Stomach (tissue), 9 donors: ENCODE data around the gene SCAMP5. TPM values are rescaled to one million over a fixed set of nuclear protein-coding genes. Genes with fewer than 3 reads are reported as not detected.

ENCODE experiments used
- DNase-seq, 2 donors: peaks; one replicate each; pipeline versions ENCODE4 v3.0.0 to v3.0.0-alpha.2; 2013 to 2019
- H3K27ac ChIP-seq, 5 donors: fragments of 200-600 bp in 4 of 5; sonication (generic) in 4 of 5; one replicate each; pipeline ENCODE4 v1.5.1; 2013 to 2019; ENCODE audit warnings: mild to moderate bottlenecking in 1 of 5, moderate library complexity in 1 of 5
- H3K27me3 ChIP-seq, 3 donors: fragments of 200-600 bp; sonication (generic); one replicate each; pipeline ENCODE4 v1.5.1; 2017 to 2019; ENCODE audit warnings: mixed run types in 1 of 3
- H3K36me3 ChIP-seq, 4 donors: fragments of 200-600 bp; sonication (generic); 1 replicate in 3 of 4; 2 replicates in 1 of 4; pipeline ENCODE4 v1.5.1; 2016 to 2019
- H3K4me1 ChIP-seq, 4 donors: fragments of 200-600 bp; sonication (generic); one replicate each; pipeline ENCODE4 v1.5.1; 2016 to 2019
- H3K4me3 ChIP-seq, 4 donors: fragments of 200-600 bp; sonication (generic) in 3 of 4; one replicate each; pipeline ENCODE4 v1.5.1; 2016 to 2019; ENCODE audit warnings: mild to moderate bottlenecking in 1 of 4
- H3K9me3 ChIP-seq, 4 donors: fragments of 200-600 bp; sonication (generic); one replicate each; pipeline ENCODE4 v1.5.1; 2016 to 2019
- CTCF ChIP-seq, 7 experiments: fragments of 450-650 bp in 4 of 7; fragments of 200-600 bp in 3 of 7; sonication (generic) in 3 of 7; IDR thresholded peaks; one replicate each; pipeline ENCODE4 v1.5.1; 2016 to 2019; ENCODE audit warnings: antibody characterized with exemption in 7 of 7, control low read depth in 2 of 7, mild to moderate bottlenecking in 1 of 7
- EP300 ChIP-seq: sonication (generic); formaldehyde crosslinking; IDR thresholded peaks from one replicate; pipeline ENCODE4 v1.6.1; 2017; ENCODE audit warnings: antibody characterized with exemption
- POLR2A ChIP-seq, 4 donors: fragments of 450-650 bp; IDR thresholded peaks; one replicate each; pipeline ENCODE4 v1.6.1; 2016; ENCODE audit warnings: antibody characterized with exemption in 4 of 4, control low read depth in 2 of 4, mild to moderate bottlenecking in 1 of 4, moderate library complexity in 1 of 4
- POLR2AphosphoS5 ChIP-seq, 3 donors: sonication (generic); formaldehyde crosslinking; IDR thresholded peaks; one replicate each; pipeline ENCODE4 v1.6.1; 2016; ENCODE audit warnings: antibody characterized with exemption in 3 of 3
- WGBS, 5 donors: extraction: QIAGEN DNeasy Blood & Tissue Kit in 3 of 5; methylation state at CpG; one replicate each; pipeline versions ENCODE4 v1.1.5 to v1.1.7; 2013 to 2018; 5-methylcytosine and 5-hydroxymethylcytosine counted together
- intact Hi-C: fragments of 100-400 bp; cut with DNase I; formaldehyde crosslinking; loops from one replicate; pipeline ENCODE4 v1.15.1; 2023; ENCODE audit warnings: low total_unique reads
- polyA plus RNA-seq, 3 donors: library from polyadenylated mRNA; stranded (reverse); fragments of 200-250 nt; gene quantifications; one replicate each; pipeline ENCODE4 v1.2.3, GENCODE V29; 2013
- total RNA-seq, 5 donors: library from RNA; depleted of rRNA; stranded (reverse); fragments of >200 nt; gene quantifications; one replicate each; pipeline versions ENCODE4 v1.1.0 to v1.2.3, GENCODE V29; 2014 to 2016
- donor health status: healthy with polysubstance abuse.
- donor health status: Bipolar disorder and iron deficiency.
- donor health status: healthy.

Gene SCAMP5
- total and polyA plus RNA-seq, 8 donors = 1.8 to 70.1 (median 12.5) TPM

GRCh38 chr15:75031848-75032247, 36.5 kb downstream of the SCAMP5 start:
- intact Hi-C loops = loop anchor here (10.0 kb wide), 1 partner anchor 273 kb away; no protein-coding TSS in a partner anchor

GRCh38 chr15:75032395-75032794, 37.0 kb downstream of the SCAMP5 start:
- intact Hi-C loops = loop anchor here (10.0 kb wide), 1 partner anchor 272 kb away; no protein-coding TSS in a partner anchor

More at GRCh38 chr15:75031848-75032247, 36.5 kb downstream of the SCAMP5 start:
- no peak for TF ChIP-seq POLR2AphosphoS5 (IDR thresholded peaks at IDR 0.05)
- no peak for TF ChIP-seq CTCF (IDR thresholded peaks at IDR 0.05)
- no peak for TF ChIP-seq EP300
- Histone ChIP-seq H3K4me3 (no peak overlapping the region), H3K9me3 (no peaks in the 10 kb centered on the region), H3K27ac (peak overlapping the region in 1 of 5 donors; percentile 18), H3K4me1 (peaks cover 11 to 38% (median 24%) of the 10 kb centered on the region in 4 donors), H3K36me3 (peaks cover 0 to 17% (median 2%) of the 10 kb centered on the region in 4 donors), H3K27me3 (no peaks in the 10 kb centered on the region)
- WGBS, 5 donors = 57 to 67% (median 58%) methylated on average over 4 of the region's 4 CpGs
- no peak for DNase-seq

GRCh38 chr15:75033809-75034208, 38.4 kb downstream of the SCAMP5 start:
- intact Hi-C loops = loop anchor here (10.0 kb wide), 1 partner anchor 271 kb away; no protein-coding TSS in a partner anchor
- WGBS, 5 donors = 81 to 88% (median 86%) methylated on average over 5 to 6 of the region's 6 CpGs
- TF ChIP-seq CTCF (IDR thresholded peaks at IDR 0.05) = no peak
- TF ChIP-seq POLR2A (IDR thresholded peaks at IDR 0.05) = no peak
- TF ChIP-seq EP300 = no peak
- no peak for TF ChIP-seq POLR2AphosphoS5 (IDR thresholded peaks at IDR 0.05)
- H3K4me1 ChIP-seq = peaks cover 15 to 45% (median 25%) of the 10 kb centered on the region in 4 donors
- H3K9me3 ChIP-seq = no peaks in the 10 kb centered on the region
- DNase-seq = no peak
- peaks cover 0 to 23% (median 6%) of the 10 kb centered on the region in 4 donors for H3K36me3 ChIP-seq
- no peaks in the 10 kb centered on the region for H3K27me3 ChIP-seq
- H3K27ac ChIP-seq = no peak overlapping the region
- no peak overlapping the region for H3K4me3 ChIP-seq

More at GRCh38 chr15:75032395-75032794, 37.0 kb downstream of the SCAMP5 start:
- Histone ChIP-seq H3K9me3 (no peaks in the 10 kb centered on the region), H3K36me3 (peaks cover 0 to 22% (median 6%) of the 10 kb centered on the region in 4 donors), H3K4me1 (peaks cover 14 to 40% (median 25%) of the 10 kb centered on the region in 4 donors), H3K27ac (no peak overlapping the region), H3K4me3 (no peak overlapping the region), H3K27me3 (no peaks in the 10 kb centered on the region)
- TF ChIP-seq CTCF (IDR thresholded peaks at IDR 0.05) = no peak
- TF ChIP-seq EP300 = no peak
- no peak for TF ChIP-seq POLR2AphosphoS5 (IDR thresholded peaks at IDR 0.05)
- TF ChIP-seq POLR2A (IDR thresholded peaks at IDR 0.05) = no peak
- no peak for DNase-seq
- WGBS, 5 donors = 86 to 100% (median 94%) methylated on average over 2 of the region's 2 CpGs

- intact Hi-C loops = loop anchor here (10.0 kb wide), 1 partner anchor 270 kb away; no protein-coding TSS in a partner anchor
- Histone ChIP-seq H3K27me3 (no peaks in the 10 kb centered on the region), H3K4me1 (peaks cover 9 to 37% (median 19%) of the 10 kb centered on the region in 4 donors), H3K27ac (no peak overlapping the region), H3K4me3 (no peak overlapping the region), H3K9me3 (no peaks in the 10 kb centered on the region), H3K36me3 (peaks cover 0 to 23% (median 6%) of the 10 kb centered on the region in 4 donors)
- DNase-seq = no peak
- TF ChIP-seq POLR2AphosphoS5 (IDR thresholded peaks at IDR 0.05) (no peak), EP300 (no peak), POLR2A (IDR thresholded peaks at IDR 0.05) (no peak)
- whole genome bisulfite sequencing, 5 donors = 87 to 92% (median 92%) methylated on average over 8 of the region's 8 CpGs
Observed at GRCh38 chr15:75034615-75035014, 39.3 kb downstream of the SCAMP5 start.

GRCh38 chr15:75036212-75036616, 40.9 kb downstream of the SCAMP5 start:
- H3K4me1 ChIP-seq = peaks cover 0 to 26% (median 9%) of the 10 kb centered on the region in 4 donors
- no peaks in the 10 kb centered on the region for H3K27me3 ChIP-seq
- H3K4me3 ChIP-seq = no peak overlapping the region
- H3K27ac ChIP-seq = no peak overlapping the region
- DNase-seq = peak; percentile 48 to 83
- intact Hi-C loops = loop anchor here (10.0 kb wide), 1 partner anchor 269 kb away; no protein-coding TSS in a partner anchor
- peaks cover 0 to 22% (median 6%) of the 10 kb centered on the region in 4 donors for H3K36me3 ChIP-seq
- no peaks in the 10 kb centered on the region for H3K9me3 ChIP-seq
- no peak for TF ChIP-seq POLR2A (IDR thresholded peaks at IDR 0.05)
- no peak for TF ChIP-seq EP300
- no peak for TF ChIP-seq POLR2AphosphoS5 (IDR thresholded peaks at IDR 0.05)
- no peak for TF ChIP-seq CTCF (IDR thresholded peaks at IDR 0.05)
- WGBS, 5 donors = 63 to 90% (median 82%) methylated on average over 2 of the region's 2 CpGs
